Measurements from ENCODE around the gene TTPAL. TPM values are rescaled to one million over a fixed set of nuclear protein-coding genes. Genes with fewer than 3 reads are reported as not detected.
A peak's percentile ranks its signal among the peaks of the same experiment; 100 is the strongest.

The TTPAL gene
- total RNA-seq, 1 experiment from 2014 or later = 14.0 TPM

DNA sequence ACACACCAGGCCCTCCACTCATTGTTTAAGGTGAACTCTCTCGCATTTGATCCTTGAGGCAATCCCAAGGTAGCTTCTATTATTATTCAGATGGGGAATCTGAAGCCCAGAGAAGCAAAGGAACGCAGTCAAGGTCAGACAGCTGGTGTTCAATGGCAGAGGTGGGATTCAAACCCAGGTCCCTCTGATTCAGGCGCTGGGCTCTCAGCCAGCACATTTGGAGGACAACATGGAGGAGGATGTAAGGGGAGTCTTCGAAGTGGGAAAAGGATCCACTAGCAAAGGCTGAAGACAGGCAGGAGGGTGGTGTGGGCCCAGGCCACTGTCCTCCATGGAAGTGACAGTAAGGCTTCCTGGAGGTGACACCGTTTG, 13.9 kb upstream of the TTPAL start:
- CTCF ChIA-PET = interaction anchor here (0.7 to 1.1 kb wide), 5 partner anchors 9 to 249 kb away, joined by 3 to 6 read pairs (median 4); no protein-coding TSS in a partner anchor
- H3K9me2 ChIP-seq (replicated peaks; ENCODE audit: low read length) = no peaks in the 10 kb centered on the region
- no TSS peak for BruUV-seq (replicated peaks)

DNA sequence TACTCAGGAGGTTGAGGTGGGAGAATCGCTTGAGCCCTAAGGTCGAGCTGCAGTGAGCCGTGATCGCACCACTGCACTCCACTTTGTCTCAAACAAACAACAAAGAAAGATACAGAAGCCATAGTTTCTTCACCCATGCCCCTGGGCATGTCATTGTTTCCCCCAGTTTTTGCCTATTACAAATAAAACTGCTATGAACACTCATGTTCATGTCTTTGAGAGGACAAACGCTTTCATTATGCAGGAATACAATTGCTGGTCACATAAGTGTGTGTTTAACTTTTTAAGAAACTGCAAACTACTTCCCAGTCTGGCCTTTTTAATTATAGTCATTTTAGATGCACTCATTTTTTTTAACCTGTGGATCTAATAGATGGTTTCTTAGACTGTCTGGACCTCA, 12.2 kb upstream of the TTPAL start:
- intact Hi-C loops (cut with micrococcal nuclease) = no loop called here
- no TSS peak for BruUV-seq (replicated peaks)
- H3K9ac ChIP-seq (ENCODE audit: low read length) = no peak overlapping the region
- H3K4me3 ChIP-seq (ENCODE audit: low read length) = no peak overlapping the region
- no peak overlapping the region for H3K4me2 ChIP-seq (ENCODE audit: low read length)
- H3K9me3 ChIP-seq (ENCODE audit: low read length) = no peaks in the 10 kb centered on the region
- H3K36me3 ChIP-seq (ENCODE audit: low read depth, low read length) = no peaks in the 10 kb centered on the region
- no peak for ATAC-seq
- ChIA-PET POLR2A (ENCODE audit: unreplicated experiment) (no interaction called here), CTCF (no interaction called here)
- DNase-seq = no peak
- H3K27me3 ChIP-seq (ENCODE audit: low read length) = no peaks in the 10 kb centered on the region
- H2AFZ ChIP-seq (ENCODE audit: low read length) = no peak overlapping the region
- H3K9me2 ChIP-seq (replicated peaks; ENCODE audit: low read length) = no peaks in the 10 kb centered on the region
- H4K20me1 ChIP-seq (ENCODE audit: low read length) = no peaks in the 10 kb centered on the region
- H3F3A ChIP-seq (ENCODE audit: low read length, unreplicated experiment) = no peaks in the 10 kb centered on the region
- TF ChIP-seq EZH2 (IDR thresholded peaks at IDR 0.05; ENCODE audit: low read length, unreplicated experiment) = no peak
- TF ChIP-seq, protein P1, sequence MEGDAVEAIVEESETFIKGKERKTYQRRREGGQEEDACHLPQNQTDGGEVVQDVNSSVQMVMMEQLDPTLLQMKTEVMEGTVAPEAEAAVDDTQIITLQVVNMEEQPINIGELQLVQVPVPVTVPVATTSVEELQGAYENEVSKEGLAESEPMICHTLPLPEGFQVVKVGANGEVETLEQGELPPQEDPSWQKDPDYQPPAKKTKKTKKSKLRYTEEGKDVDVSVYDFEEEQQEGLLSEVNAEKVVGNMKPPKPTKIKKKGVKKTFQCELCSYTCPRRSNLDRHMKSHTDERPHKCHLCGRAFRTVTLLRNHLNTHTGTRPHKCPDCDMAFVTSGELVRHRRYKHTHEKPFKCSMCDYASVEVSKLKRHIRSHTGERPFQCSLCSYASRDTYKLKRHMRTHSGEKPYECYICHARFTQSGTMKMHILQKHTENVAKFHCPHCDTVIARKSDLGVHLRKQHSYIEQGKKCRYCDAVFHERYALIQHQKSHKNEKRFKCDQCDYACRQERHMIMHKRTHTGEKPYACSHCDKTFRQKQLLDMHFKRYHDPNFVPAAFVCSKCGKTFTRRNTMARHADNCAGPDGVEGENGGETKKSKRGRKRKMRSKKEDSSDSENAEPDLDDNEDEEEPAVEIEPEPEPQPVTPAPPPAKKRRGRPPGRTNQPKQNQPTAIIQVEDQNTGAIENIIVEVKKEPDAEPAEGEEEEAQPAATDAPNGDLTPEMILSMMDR (conservative IDR thresholded peaks at IDR 0.05; ENCODE audit: low read depth, low read length) = no peak
- no peak for TF ChIP-seq EZH2phosphoT487 (IDR thresholded peaks at IDR 0.05; ENCODE audit: borderline replicate concordance, low read length)
- H3K4me1 ChIP-seq (ENCODE audit: insufficient read depth, low read length) = peaks cover 19% of the 10 kb centered on the region
- no peak overlapping the region for H3K27ac ChIP-seq (ENCODE audit: low read length)
- no peaks in the 10 kb centered on the region for H3K79me2 ChIP-seq (ENCODE audit: low read length)

More for the DNA sequence above, 13.9 kb upstream of the TTPAL start:
- ATAC-seq = no peak
- H3K4me1 ChIP-seq (ENCODE audit: insufficient read depth, low read length) = peaks cover 19% of the 10 kb centered on the region
- H2AFZ ChIP-seq (ENCODE audit: low read length) = no peak overlapping the region
- no peaks in the 10 kb centered on the region for H3K36me3 ChIP-seq (ENCODE audit: low read depth, low read length)
- H3K9ac ChIP-seq (ENCODE audit: low read length) = no peak overlapping the region
- no peak overlapping the region for H3K4me2 ChIP-seq (ENCODE audit: low read length)
- no peak for DNase-seq
- no peaks in the 10 kb centered on the region for H3K27me3 ChIP-seq (ENCODE audit: low read length)
- TF ChIP-seq, protein P1 (conservative IDR thresholded peaks at IDR 0.05; ENCODE audit: low read depth, low read length) = no peak
- no peak for TF ChIP-seq EZH2phosphoT487 (IDR thresholded peaks at IDR 0.05; ENCODE audit: borderline replicate concordance, low read length)
- TF ChIP-seq EZH2 (IDR thresholded peaks at IDR 0.05; ENCODE audit: low read length, unreplicated experiment) = no peak
- H3K4me3 ChIP-seq (ENCODE audit: low read length) = no peak overlapping the region
- no peaks in the 10 kb centered on the region for H3F3A ChIP-seq (ENCODE audit: low read length, unreplicated experiment)
- no peaks in the 10 kb centered on the region for H3K9me3 ChIP-seq (ENCODE audit: low read length)
- POLR2A ChIA-PET (ENCODE audit: unreplicated experiment) = interaction anchor here (0.6 kb wide), 1 partner anchor 250 kb away, joined by 3 read pairs; no protein-coding TSS in a partner anchor
- peak overlapping the region; percentile 32 for H3K27ac ChIP-seq (ENCODE audit: low read length)
- H3K79me2 ChIP-seq (ENCODE audit: low read length) = no peaks in the 10 kb centered on the region
- H4K20me1 ChIP-seq (ENCODE audit: low read length) = no peaks in the 10 kb centered on the region
- intact Hi-C loops (cut with micrococcal nuclease) = no loop called here

DNA sequence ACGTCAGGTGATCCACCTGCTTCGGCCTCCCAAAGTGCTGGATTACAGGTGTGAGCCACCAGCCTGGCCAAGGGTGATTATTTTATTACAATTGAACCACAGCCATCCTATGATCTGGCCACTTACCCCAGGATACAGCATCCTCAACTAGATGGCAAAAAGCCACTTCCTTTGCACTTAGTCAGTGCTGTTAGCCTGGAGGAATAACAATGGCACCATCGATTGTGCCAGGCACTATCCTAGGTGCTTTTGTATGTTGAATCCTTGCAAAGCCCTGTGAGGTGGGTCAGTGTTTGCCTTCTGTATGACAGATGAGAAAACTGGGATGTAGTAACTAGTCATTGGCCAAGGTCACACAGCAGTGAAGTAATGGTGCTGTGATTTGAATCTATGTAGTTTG, 11.2 kb upstream of the TTPAL start:
- no TSS peak for BruUV-seq (replicated peaks)
- ChIA-PET CTCF (no interaction called here), POLR2A (ENCODE audit: unreplicated experiment) (no interaction called here)
- Histone ChIP-seq H3K9me2 (replicated peaks; ENCODE audit: low read length) (no peaks in the 10 kb centered on the region), H2AFZ (ENCODE audit: low read length) (peak overlapping the region; percentile 27), H3K36me3 (ENCODE audit: low read depth, low read length) (no peaks in the 10 kb centered on the region), H3K9ac (ENCODE audit: low read length) (peak overlapping the region; percentile 7; the same call in 1 of the 2 replicates), H3K9me3 (ENCODE audit: low read length) (no peaks in the 10 kb centered on the region), H3K27ac (ENCODE audit: low read length) (peak overlapping the region; percentile 63), H3K27me3 (ENCODE audit: low read length) (no peaks in the 10 kb centered on the region), H4K20me1 (ENCODE audit: low read length) (no peaks in the 10 kb centered on the region), H3K4me3 (ENCODE audit: low read length) (no peak overlapping the region), H3K4me1 (ENCODE audit: insufficient read depth, low read length) (peaks cover 19% of the 10 kb centered on the region), H3K79me2 (ENCODE audit: low read length) (no peaks in the 10 kb centered on the region), H3K4me2 (ENCODE audit: low read length) (peak overlapping the region; percentile 49), H3F3A (ENCODE audit: low read length, unreplicated experiment) (no peaks in the 10 kb centered on the region)
- ATAC-seq (peak; percentile 60), DNase-seq (peak; percentile 85)
- no peak for TF ChIP-seq EZH2phosphoT487 (IDR thresholded peaks at IDR 0.05; ENCODE audit: borderline replicate concordance, low read length)
- TF ChIP-seq EZH2 (IDR thresholded peaks at IDR 0.05; ENCODE audit: low read length, unreplicated experiment) = no peak
- TF ChIP-seq, protein P1 (conservative IDR thresholded peaks at IDR 0.05; ENCODE audit: low read depth, low read length) = no peak
- intact Hi-C loops (cut with micrococcal nuclease) = no loop called here
